ENCODE data around the gene FRS2.

The FRS2 gene

GRCh38 chr12:69627501-69627900, 157.3 kb downstream of the FRS2 start:
- DNase-seq (ENCODE audit: low read depth, low spot score): no peak

Data from activated naive CD8-positive, alpha-beta T cell treated with anti-CD3 and anti-CD28 coated beads, Interleukin-2, amount 50 U/mL, for 16 hours (primary cell).